ENCODE results near the gene TGFBRAP1. TPM values are rescaled to one million over a fixed set of nuclear protein-coding genes. Genes with fewer than 3 reads are reported as not detected.

The TGFBRAP1 gene
- total RNA-seq, 2 donors from 2014 or later, result 13.8 to 21.5 TPM

GRCh38 chr2:105298017-105298416 lies 31.5 kb downstream of the TGFBRAP1 start:
- Mint-ChIP-seq H3K4me1 (ENCODE audit: low read depth) (peaks cover 16% of the 10 kb centered on the region), H3K4me3 (no peak overlapping the region), H3K27ac (no peak overlapping the region), H3K27me3 (ENCODE audit: low read depth) (no peaks in the 10 kb centered on the region), H3K9me3 (no peaks in the 10 kb centered on the region), H3K36me3 (ENCODE audit: insufficient read depth in 2 of 2) (peaks cover 8 to 18% of the 10 kb centered on the region in 2 donors)
- DNase-seq (no peak), ATAC-seq (replicated peaks in 1 of 2) (no peak)

- H3K27ac Mint-ChIP-seq, result no peak overlapping the region
Measured at GRCh38 chr2:105297216-105297615, 32.3 kb downstream of the TGFBRAP1 start.

GRCh38 chr2:105296017-105296611 lies 33.4 kb downstream of the TGFBRAP1 start:
- no peaks in the 10 kb centered on the region for H3K4me1 Mint-ChIP-seq (ENCODE audit: low read depth)
- H3K4me3 Mint-ChIP-seq, result no peak overlapping the region
- ATAC-seq (replicated peaks in 1 of 2), result no peak
- H3K9me3 Mint-ChIP-seq, result no peaks in the 10 kb centered on the region
- peaks cover 10 to 26% of the 10 kb centered on the region in 2 donors for H3K36me3 Mint-ChIP-seq (ENCODE audit: insufficient read depth in 2 of 2)
- H3K27me3 Mint-ChIP-seq (ENCODE audit: low read depth), result no peaks in the 10 kb centered on the region
- H3K27ac Mint-ChIP-seq, result no peak overlapping the region
- no peak for DNase-seq

More at GRCh38 chr2:105297216-105297615, 32.3 kb downstream of the TGFBRAP1 start:
- peaks cover 8% of the 10 kb centered on the region for H3K4me1 Mint-ChIP-seq (ENCODE audit: low read depth)
- ATAC-seq (replicated peaks in 1 of 2) (no peak), DNase-seq (no peak)
- peaks cover 8 to 20% of the 10 kb centered on the region in 2 donors for H3K36me3 Mint-ChIP-seq (ENCODE audit: insufficient read depth in 2 of 2)
- H3K27me3 Mint-ChIP-seq (ENCODE audit: low read depth), result no peaks in the 10 kb centered on the region
- no peak overlapping the region for H3K4me3 Mint-ChIP-seq
- no peaks in the 10 kb centered on the region for H3K9me3 Mint-ChIP-seq

- H3K27me3 Mint-ChIP-seq (ENCODE audit: low read depth), result no peaks in the 10 kb centered on the region
- peaks cover 10 to 33% of the 10 kb centered on the region in 2 donors for H3K36me3 Mint-ChIP-seq (ENCODE audit: insufficient read depth in 2 of 2)
- H3K4me3 Mint-ChIP-seq, result no peak overlapping the region
- ATAC-seq (replicated peaks in 1 of 2) (peak; percentile 26 to 32), DNase-seq (peak; percentile 11 to 39)
- no peak overlapping the region for H3K27ac Mint-ChIP-seq
- no peaks in the 10 kb centered on the region for H3K9me3 Mint-ChIP-seq
- no peaks in the 10 kb centered on the region for H3K4me1 Mint-ChIP-seq (ENCODE audit: low read depth)
Measured at GRCh38 chr2:105294844-105295481, 34.6 kb downstream of the TGFBRAP1 start.

- Mint-ChIP-seq H3K4me1 (ENCODE audit: low read depth) (no peaks in the 10 kb centered on the region), H3K27me3 (ENCODE audit: low read depth) (no peaks in the 10 kb centered on the region), H3K4me3 (no peak overlapping the region), H3K27ac (no peak overlapping the region), H3K9me3 (no peaks in the 10 kb centered on the region), H3K36me3 (ENCODE audit: insufficient read depth in 2 of 2) (peaks cover 10 to 33% of the 10 kb centered on the region in 2 donors)
- no peak for ATAC-seq (replicated peaks in 1 of 2)
- DNase-seq, result no peak
Measured at GRCh38 chr2:105294046-105294445, 35.5 kb downstream of the TGFBRAP1 start.

- Mint-ChIP-seq H3K36me3 (ENCODE audit: insufficient read depth in 2 of 2) (peaks cover 3 to 29% of the 10 kb centered on the region in 2 donors), H3K27ac (no peak overlapping the region), H3K9me3 (no peaks in the 10 kb centered on the region), H3K4me1 (ENCODE audit: low read depth) (no peaks in the 10 kb centered on the region), H3K27me3 (ENCODE audit: low read depth) (no peaks in the 10 kb centered on the region), H3K4me3 (no peak overlapping the region)
- ATAC-seq (replicated peaks in 1 of 2) (no peak), DNase-seq (no peak)
Measured at GRCh38 chr2:105291981-105292380, 37.6 kb downstream of the TGFBRAP1 start.

GRCh38 chr2:105290981-105291660 lies 38.4 kb downstream of the TGFBRAP1 start:
- Mint-ChIP-seq H3K27me3 (ENCODE audit: low read depth) (no peaks in the 10 kb centered on the region), H3K9me3 (no peaks in the 10 kb centered on the region), H3K27ac (no peak overlapping the region), H3K36me3 (ENCODE audit: insufficient read depth in 2 of 2) (peaks cover 2 to 27% of the 10 kb centered on the region in 2 donors), H3K4me1 (ENCODE audit: low read depth) (no peaks in the 10 kb centered on the region), H3K4me3 (no peak overlapping the region)
- no peak for ATAC-seq (replicated peaks in 1 of 2)
- DNase-seq, result no peak

- ATAC-seq (replicated peaks in 1 of 2), result no peak
- Mint-ChIP-seq H3K27ac (no peak overlapping the region), H3K4me1 (ENCODE audit: low read depth) (no peaks in the 10 kb centered on the region), H3K9me3 (no peaks in the 10 kb centered on the region), H3K36me3 (ENCODE audit: insufficient read depth in 2 of 2) (peaks cover 2 to 23% of the 10 kb centered on the region in 2 donors), H3K27me3 (ENCODE audit: low read depth) (no peaks in the 10 kb centered on the region), H3K4me3 (no peak overlapping the region)
- DNase-seq, result no peak
Measured at GRCh38 chr2:105288133-105288532, 41.4 kb downstream of the TGFBRAP1 start.

GRCh38 chr2:105287692-105288091 lies 41.8 kb downstream of the TGFBRAP1 start:
- Mint-ChIP-seq H3K4me1 (ENCODE audit: low read depth) (no peaks in the 10 kb centered on the region), H3K36me3 (ENCODE audit: insufficient read depth in 2 of 2) (peaks cover 2 to 23% of the 10 kb centered on the region in 2 donors), H3K27me3 (ENCODE audit: low read depth) (no peaks in the 10 kb centered on the region), H3K9me3 (no peaks in the 10 kb centered on the region), H3K4me3 (no peak overlapping the region), H3K27ac (no peak overlapping the region)
- no peak for ATAC-seq (replicated peaks in 1 of 2)
- DNase-seq, result peak; percentile 22 to 29

GRCh38 chr2:105283532-105283931 lies 46.0 kb downstream of the TGFBRAP1 start:
- Mint-ChIP-seq H3K4me1 (ENCODE audit: low read depth) (no peaks in the 10 kb centered on the region), H3K4me3 (no peak overlapping the region), H3K36me3 (ENCODE audit: insufficient read depth in 2 of 2) (peaks cover 1 to 8% of the 10 kb centered on the region in 2 donors), H3K9me3 (no peaks in the 10 kb centered on the region), H3K27me3 (ENCODE audit: low read depth) (no peaks in the 10 kb centered on the region), H3K27ac (peak overlapping the region; percentile 42)
- ATAC-seq (replicated peaks in 1 of 2) (no peak), DNase-seq (no peak)

- no peaks in the 10 kb centered on the region for H3K4me1 Mint-ChIP-seq (ENCODE audit: low read depth)
- no peak for DNase-seq
- no peaks in the 10 kb centered on the region for H3K9me3 Mint-ChIP-seq
- no peak overlapping the region for H3K4me3 Mint-ChIP-seq
- H3K27me3 Mint-ChIP-seq (ENCODE audit: low read depth), result no peaks in the 10 kb centered on the region
- ATAC-seq (replicated peaks in 1 of 2), result no peak
- H3K27ac Mint-ChIP-seq, result no peak overlapping the region
- H3K36me3 Mint-ChIP-seq (ENCODE audit: insufficient read depth in 2 of 2), result peaks cover 1 to 3% of the 10 kb centered on the region in 2 donors
Measured at GRCh38 chr2:105280281-105280680, 49.3 kb downstream of the TGFBRAP1 start.

GRCh38 chr2:105279126-105279525 lies 50.4 kb downstream of the TGFBRAP1 start:
- DNase-seq (no peak), ATAC-seq (replicated peaks in 1 of 2) (no peak)
- H3K4me1 Mint-ChIP-seq (ENCODE audit: low read depth), result no peaks in the 10 kb centered on the region
- H3K9me3 Mint-ChIP-seq, result no peaks in the 10 kb centered on the region
- no peaks in the 10 kb centered on the region for H3K27me3 Mint-ChIP-seq (ENCODE audit: low read depth)
- no peak overlapping the region for H3K27ac Mint-ChIP-seq
- H3K4me3 Mint-ChIP-seq, result no peak overlapping the region
- peaks cover 2 to 4% of the 10 kb centered on the region in 2 donors for H3K36me3 Mint-ChIP-seq (ENCODE audit: insufficient read depth in 2 of 2)

- no peak for ATAC-seq (replicated peaks in 1 of 2)
- Mint-ChIP-seq H3K27me3 (ENCODE audit: low read depth) (no peaks in the 10 kb centered on the region), H3K36me3 (ENCODE audit: insufficient read depth in 2 of 2) (peaks cover 2 to 4% of the 10 kb centered on the region in 2 donors)
Measured at GRCh38 chr2:105278654-105279053, 50.9 kb downstream of the TGFBRAP1 start.

More at GRCh38 chr2:105278654-105279053, 50.9 kb downstream of the TGFBRAP1 start:
- DNase-seq, result no peak
- Mint-ChIP-seq H3K4me1 (ENCODE audit: low read depth) (no peaks in the 10 kb centered on the region), H3K9me3 (no peaks in the 10 kb centered on the region), H3K27ac (no peak overlapping the region), H3K4me3 (no peak overlapping the region)

All from activated T-cell treated with anti-CD3 and anti-CD28 coated beads, Interleukin-2, amount 50 U/mL, for 72 hours (primary cell).